Activated effector memory CD4-positive, alpha-beta T cell treated with Interleukin-2 at 50 U/mL for 16 hours (primary cell): ENCODE results near the gene AIFM3.
A peak's percentile ranks its signal among the peaks of the same experiment; 100 is the strongest.

Source experiments
- DNase-seq: peaks from one replicate; pipeline ENCODE4 v3.0.0-alpha.2; 2020

Gene AIFM3

DNA sequence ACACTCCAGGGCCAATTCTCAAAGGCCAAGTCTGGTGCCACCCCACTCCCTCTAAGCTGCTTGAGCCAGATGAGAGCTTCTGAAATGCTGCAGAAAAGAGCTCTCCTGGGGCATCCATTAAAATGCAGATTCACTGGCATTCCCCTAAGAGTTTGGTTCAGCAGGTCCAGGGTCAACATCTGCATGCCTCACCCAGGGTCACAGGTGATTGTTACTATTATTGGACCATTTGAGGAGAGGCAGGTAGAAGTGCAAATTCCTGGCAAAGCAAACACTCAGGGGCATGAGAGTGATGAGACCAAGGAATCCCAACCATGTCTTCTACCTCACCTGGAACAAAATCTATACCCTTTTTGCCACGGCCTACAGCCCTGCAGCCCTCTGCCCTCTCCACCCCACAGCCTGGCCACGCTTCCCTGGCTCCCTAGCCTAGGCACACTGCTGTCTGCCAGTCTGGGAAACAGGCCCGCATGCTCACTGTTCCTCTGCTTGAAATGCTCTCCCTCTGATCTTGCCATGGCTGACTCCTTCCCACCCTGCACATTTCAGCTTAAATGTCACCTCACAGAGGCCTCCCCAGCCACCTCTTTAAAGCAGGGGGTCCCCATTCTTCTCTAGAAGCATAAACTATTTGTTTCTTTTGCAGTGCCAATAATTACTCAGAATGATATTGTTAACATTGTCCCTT is 43.5 kb downstream of the AIFM3 start:
- no peak for DNase-seq

DNA sequence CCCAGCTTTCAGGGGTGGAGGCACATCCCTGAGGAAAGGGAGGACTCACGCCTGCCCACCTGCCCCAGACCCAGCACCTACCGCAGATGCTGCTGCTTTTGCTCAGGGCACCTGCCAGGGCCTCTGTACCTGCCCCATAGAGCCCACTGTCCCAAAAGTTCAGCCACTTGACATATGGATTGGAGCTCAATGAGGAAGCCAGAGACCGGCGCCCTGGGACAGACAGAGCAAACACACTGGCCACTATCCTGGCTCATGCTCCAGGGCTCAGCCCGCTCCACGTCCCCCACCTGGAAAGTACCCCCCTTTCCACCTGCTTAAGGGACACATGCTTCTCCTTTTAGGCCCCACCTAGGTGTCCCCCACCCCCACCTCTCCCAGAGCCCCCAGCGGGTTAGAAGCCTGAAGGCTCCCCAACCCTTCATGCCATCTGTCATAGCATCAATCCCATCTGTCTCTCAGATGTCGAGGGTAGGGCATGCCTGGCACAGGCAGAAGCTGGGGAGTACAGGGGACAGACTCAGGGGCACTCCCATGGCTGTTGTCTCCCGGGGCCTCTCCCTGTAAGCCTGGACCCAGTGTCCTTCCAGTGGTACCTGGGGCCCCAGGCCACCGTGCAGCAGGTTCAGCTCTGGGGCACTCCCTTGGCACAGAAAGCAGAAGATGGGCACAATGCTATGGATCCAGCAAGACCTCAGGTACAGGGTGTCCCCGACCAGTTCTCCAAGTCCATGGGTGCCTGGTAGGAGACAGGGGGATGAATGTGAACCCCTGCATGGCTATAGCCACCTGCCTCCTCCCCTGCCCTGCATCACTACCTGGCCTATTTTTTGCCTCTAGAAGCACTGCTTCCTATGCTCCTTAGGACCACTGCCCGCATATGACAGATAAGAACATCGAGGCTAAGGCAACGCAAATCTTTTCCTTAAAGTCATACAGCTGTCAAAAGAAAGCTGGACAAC is 45.7 kb downstream of the AIFM3 start:
- no peak for DNase-seq

DNA sequence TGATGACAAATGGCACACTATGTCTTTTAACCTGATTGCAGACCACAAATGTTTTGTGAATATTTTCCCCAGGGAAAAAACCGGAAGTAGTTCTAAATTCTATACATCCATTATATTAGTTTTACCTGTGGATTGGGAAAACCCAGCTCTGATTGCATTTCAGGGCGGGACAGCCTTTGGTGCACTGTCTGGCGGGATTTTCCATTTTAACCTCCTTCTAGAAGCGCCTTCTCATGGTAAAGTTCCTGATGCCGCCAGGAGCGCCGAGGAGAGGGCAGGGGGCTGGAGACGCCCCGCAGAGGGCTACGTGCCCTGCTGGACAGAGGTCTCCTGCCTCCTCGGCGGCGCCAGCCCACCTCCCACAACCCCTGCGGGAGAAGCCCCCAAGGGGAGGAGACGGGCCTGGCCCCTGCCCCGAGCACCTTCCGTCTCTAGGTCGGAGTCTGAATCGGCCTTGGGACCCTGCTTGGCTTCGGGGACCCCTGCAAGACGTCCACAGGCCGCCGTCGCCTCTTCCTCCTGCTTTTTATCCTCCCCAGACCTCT is 46.7 kb downstream of the AIFM3 start:
- DNase-seq = no peak

DNA sequence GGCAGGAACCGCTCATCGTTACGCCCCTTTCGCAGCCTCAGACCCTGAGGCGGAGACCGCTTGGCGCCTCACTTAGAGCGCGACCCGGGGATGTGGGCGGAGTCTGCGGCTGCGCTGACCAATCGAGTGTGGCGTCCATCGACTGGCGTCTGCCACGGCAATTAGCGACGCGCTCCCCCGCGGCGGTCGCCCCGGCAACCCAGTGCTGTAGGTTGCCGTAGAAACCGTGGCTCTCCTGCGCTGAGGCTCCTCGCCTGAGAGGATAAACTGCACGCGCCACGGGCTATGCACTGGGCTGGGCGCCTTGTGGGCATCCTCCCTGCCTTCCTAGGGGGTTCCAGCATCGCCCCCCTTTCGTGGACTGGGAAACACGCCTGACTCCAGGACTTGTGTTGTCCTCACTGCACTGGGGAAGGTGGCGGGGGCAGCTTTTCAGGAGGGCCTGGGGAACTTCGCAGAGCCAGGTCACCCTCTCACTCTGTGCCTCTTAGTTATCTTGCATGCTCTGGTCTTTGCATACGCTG is 47.2 kb downstream of the AIFM3 start:
- peak; percentile 75 for DNase-seq

DNA sequence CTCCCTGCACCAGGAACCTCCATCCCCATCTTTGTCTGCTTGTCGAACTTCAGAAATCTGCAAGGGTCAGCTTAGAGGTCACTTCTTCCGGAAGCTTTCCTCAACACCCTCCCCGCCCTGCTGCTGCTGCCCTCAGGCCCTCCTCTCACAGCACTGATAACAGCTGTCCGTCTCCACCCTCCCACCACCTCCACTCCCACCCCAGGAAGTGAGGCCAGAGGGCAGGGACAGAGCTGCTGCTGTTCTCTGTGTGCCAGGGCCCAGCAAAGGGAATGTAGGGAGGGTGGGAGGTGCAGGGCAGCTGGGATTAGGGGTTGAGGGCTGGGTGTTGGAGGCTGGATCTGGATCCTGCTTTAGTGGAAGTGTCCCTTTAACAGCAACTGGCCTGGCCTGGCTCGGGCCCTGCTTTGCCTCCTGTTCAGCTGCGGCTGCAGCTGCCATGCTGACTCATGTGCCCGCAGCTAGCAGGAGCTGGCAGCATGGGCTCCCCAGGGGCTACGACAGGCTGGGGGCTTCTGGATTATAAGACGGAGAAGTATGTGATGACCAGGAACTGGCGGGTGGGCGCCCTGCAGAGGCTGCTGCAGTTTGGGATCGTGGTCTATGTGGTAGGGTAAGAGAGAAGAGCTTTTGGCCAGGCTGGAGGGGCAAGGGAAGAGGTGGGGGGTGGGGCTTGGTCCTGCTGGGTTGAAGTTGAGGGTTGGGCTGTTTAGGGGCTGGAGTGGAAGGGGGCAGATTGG is 47.8 kb downstream of the AIFM3 start, which contains the start of gene P2RX6:
Gene P2RX6 (plus strand): TSS at position 440 of the 740 bp plus-strand sequence. CDS start 10 bp downstream, at position 450.
- DNase-seq = no peak

DNA sequence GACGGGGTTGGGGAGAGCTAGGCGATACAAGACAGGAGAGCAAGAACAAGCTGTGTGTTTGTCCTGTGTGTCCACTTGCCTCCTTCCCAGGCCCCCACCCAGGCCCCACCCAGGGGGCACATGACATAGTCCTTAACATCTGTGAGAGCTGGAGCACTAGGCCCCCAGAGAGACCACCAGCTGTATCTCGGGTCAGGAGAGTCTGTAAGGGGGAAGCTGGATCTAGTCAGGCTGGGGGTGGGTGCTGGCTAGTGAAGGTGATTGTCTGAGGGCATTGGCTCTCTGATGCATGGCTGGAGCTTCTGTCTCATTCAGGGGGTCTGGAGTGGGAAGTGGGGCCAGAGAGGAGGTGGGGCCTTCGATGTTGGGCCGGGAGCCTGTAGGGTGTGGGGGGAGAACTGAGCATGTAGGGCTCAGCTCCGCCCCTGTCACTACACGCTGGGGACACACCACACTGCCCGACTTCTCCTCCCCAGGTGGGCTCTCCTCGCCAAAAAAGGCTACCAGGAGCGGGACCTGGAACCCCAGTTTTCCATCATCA is 48.5 kb downstream of the AIFM3 start:
- no peak for DNase-seq

DNA sequence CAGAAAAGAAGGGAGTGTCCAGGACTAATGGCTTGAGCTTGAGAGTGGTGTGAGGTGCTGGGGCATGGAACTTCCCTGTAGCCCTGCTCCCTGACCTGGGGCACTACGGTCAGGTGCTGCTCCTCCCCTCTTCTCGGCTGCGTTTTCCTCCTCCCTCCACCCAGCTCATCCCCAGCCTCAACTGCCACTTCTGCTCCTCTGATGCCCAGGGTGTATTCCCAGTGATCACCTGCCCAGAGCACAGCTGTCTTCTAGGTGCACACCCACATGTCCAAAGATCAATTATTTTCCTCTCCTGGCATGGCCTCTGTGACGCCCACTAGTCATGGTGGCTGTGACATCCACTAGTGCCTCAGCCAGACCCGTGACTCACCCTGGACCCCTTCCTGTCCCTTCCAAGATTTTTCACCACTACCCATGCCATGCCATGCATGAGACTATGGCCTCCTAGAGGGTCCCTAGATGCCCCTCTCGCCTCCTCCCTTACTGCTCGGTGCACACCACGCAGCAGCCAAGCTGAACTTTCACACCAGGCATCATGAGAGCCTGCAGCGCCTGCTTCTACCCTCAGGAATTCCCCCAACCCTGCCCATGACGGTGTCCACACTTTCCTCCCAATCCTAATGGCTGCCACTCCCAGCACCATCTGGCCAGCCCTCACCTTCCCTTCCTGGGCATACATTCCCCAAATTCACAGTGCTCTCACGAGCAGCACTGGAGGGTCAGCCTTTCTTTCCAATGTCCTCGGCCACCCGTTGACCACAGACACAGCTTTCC is 49.8 kb downstream of the AIFM3 start:
- DNase-seq = no peak

DNA sequence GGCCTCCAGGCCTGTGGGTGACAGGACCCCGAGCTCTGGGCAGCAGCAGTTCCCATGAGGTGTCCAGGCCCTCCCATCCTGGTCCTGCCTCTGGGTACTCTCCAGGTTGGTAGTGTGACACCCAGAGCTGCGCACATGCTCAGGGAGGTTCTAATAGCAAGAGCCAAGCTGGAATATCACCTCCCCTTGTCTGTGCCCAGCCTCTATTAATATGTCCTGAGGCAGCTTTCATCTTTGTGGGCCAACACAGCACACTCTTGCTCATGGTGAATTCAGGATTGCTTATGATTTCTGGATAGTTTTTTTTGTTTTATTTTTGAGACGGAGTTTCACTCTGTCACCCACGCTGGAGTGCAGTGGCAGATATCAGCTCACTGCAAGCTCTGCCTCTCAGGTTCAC is 51.3 kb downstream of the AIFM3 start:
- no peak for DNase-seq

DNA sequence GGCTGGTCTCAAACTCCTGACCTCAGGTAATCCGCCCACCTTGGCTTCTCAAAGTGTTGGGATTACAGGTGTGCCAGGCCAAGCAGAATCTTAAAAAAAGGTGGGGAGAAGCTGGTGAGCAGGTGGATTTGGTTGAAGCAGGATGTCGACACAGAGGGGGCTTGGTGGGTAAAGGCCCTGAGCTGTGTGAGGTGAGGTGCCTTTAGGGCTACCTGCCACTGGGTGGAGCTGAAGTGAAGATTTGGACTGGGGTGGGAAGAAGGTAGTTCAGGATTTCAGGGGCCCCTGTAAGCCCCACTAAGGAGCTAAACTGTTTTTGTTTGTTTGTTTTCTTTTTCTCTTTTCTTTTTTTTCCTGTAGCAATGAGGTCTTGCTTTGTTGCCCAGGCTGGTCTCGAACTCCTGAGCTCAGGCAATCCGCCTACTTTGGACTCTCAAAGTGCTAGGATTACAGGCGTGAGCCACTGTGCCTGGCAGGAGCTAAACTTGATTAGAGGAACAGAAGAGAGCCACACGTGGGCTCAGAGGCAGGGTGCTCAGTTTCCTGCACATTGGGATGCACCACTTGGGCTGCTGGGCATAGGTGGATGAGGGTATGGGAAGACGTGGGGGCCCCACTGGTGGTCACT is 53.9 kb downstream of the AIFM3 start:
- no peak for DNase-seq

DNA sequence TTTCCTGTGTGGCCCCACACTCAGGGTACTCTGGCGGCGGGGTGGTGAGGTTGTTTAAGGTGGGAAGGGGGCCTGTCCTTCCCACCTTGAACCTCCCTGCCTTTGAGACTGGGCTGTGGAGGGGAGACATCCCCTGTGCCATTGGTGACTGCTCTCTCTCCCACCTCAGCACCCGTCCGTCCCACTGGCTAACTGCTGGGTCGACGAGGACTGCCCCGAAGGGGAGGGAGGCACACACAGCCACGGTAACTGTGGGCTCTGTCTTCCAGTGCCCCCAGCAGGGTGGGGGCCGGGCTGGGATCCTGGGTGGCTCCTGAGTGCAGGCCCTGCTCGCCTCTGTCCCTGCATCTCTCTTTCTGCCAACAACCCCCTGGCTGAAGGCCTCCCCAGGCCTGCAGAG is 55.5 kb downstream of the AIFM3 start:
- no peak for DNase-seq

DNA sequence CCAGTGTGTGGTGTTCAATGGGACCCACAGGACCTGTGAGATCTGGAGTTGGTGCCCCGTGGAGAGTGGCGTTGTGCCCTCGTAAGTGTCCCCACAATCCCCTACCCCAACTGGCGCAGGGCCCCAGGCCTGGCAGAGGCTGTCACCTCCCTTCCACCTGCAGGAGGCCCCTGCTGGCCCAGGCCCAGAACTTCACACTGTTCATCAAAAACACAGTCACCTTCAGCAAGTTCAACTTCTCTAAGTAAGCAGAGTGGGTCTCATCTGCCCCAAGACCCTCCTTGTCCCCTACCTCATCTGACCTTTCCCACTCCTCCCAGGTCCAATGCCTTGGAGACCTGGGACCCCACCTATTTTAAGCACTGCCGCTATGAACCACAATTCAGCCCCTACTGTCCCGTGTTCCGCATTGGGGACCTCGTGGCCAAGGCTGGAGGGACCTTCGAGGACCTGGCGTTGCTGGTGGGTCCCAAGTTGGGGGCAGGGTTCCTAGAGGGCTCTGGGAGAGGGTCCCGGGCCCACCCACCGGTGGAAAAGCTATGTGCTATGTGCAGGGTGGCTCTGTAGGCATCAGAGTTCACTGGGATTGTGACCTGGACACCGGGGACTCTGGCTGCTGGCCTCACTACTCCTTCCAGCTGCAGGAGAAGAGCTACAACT is 56.0 kb downstream of the AIFM3 start:
- DNase-seq = no peak

DNA sequence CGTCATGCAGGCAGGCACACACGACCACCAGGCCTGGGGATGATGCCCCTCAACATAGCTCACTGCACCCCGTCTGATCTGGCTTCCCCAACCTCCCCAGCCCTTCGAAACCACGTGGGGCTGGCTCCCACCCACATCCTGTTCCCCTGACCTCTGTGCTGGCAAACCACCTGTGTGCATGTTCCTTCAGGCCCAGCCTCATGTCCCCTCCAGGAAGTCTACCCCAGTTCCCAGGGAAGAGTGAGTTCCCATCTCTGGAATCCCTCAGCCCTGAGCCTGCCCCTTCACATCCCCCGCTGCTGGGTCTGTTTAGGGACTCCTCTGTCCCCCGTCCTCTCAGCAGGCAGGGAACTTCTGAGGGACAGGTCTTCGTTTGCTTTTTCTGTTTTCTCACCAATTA is 58.2 kb downstream of the AIFM3 start:
- no peak for DNase-seq

DNA sequence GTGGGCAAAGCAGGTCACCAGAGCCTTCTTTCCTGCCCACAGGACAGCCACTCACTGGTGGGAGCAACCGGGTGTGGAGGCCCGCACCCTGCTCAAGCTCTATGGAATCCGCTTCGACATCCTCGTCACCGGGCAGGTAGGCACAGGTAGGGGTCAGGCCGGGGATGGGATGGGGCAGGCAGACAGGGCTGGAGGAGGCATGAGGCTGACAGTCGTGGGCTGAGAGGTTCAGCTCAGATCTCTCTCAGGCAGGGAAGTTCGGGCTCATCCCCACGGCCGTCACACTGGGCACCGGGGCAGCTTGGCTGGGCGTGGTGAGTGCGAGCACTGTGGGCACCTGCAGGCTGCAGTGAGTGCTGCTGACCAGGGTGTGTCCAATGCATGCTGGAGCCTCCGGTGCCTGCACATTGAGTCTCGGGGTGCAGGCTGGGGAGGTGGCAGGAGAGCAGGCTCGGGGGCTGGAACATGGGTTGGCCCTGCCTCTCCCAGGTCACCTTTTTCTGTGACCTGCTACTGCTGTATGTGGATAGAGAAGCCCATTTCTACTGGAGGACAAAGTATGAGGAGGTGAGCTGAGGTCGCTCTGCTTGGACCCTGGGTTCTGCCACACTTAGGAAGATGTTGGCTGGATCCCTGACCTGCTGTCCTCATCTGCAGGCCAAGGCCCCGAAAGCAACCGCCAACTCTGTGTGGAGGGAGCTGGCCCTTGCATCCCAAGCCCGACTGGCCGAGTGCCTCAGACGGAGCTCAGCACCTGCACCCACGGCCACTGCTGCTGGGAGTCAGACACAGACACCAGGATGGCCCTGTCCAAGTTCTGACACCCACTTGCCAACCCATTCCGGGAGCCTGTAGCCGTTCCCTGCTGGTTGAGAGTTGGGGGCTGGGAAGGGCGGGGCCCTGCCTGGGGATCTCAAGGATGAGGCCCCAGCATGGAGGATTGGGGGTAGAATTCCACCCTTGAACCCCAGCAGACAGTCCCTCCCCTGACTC is 59.0 kb downstream of the AIFM3 start:
- DNase-seq = no peak

DNA sequence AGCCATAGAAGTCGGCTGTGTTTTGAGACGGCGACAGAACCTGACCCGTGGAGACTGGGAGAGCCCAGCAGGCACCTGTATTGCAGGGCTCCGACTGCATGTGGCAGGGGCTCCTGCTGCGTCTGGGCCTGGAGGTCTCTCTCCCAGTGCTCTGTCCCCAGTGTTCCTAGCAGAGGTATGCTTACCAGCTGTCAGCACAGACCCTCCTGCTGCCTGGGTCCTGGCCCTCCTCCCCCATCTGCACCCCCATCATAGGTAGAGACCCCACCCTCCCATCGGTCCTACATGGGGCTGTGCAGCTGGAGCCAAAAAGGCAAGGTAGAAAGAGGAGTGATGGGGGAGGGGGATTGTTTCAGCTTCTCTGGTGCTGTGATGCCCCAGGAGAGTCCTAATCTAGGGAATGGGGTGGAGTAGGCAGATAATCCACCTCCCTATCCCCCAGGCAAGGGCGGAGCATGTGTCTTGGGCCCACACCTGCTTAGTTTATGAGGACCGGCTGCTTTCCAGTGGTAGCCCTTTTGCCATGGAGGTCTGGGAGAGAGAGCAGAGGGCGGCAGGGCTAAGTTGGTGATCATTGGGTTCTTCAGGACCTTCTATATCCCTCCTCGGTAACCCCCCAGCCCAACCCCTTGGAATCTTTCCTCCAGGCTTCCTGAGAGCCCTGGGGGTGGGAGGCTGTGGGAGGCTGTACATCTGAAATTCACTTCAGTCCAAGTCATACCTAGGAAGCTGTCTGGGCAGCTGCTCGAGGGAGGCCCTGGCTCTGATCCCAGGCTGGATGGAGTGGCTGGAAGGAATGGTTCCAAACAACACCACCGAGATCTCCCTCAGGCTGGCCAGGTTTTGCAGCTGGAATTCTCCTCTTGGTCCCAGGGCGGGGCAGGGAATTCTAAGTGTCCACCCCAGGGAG is 60.0 kb downstream of the AIFM3 start:
- no peak for DNase-seq

DNA sequence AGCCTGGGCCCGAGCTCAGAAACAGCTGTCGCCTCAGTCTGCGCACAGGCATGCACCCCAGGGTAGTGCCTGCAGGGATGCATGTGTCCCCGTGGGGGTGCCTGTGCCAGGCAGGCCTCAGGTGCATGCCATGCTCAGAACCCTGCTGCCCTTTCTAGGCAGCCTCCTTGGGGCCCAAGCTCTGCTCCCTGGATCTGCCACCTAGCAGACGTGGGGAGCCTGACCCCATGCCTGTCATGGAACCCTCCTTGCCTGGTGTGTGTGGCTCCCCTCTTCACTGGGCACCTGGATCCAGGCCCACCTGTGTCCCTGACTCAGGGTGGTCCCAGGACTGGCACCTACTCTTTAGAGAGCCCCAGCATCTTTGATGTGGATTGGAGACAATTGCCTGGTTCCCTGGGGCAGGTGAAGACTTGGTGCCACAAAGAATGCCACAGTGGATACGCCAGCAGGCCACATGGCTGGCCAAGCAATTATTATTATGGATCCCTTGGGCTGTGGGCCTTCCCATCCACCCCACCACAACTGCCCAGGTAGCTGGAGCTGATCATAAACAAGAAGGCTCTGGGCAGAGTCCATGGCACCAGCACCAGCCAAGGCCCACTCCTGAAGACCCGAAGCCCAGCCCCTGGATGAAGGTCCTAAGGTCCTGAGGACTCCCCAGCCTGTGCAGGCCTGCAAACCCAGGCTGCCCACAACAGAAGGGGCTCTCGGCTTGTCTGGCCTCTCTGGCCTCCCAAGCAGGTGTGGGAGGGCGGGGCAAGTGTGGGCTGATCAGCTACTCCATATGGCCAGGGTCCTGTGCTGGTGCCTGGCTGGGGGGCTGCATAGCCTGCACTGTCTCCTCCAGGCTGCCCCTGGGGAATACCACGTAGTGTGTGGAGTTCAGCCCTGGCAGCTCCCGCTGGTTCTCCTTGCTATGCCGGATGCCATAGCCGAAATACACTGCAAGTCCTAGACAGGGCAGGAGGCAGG is 61.5 kb downstream of the AIFM3 start:
- DNase-seq = no peak

DNA sequence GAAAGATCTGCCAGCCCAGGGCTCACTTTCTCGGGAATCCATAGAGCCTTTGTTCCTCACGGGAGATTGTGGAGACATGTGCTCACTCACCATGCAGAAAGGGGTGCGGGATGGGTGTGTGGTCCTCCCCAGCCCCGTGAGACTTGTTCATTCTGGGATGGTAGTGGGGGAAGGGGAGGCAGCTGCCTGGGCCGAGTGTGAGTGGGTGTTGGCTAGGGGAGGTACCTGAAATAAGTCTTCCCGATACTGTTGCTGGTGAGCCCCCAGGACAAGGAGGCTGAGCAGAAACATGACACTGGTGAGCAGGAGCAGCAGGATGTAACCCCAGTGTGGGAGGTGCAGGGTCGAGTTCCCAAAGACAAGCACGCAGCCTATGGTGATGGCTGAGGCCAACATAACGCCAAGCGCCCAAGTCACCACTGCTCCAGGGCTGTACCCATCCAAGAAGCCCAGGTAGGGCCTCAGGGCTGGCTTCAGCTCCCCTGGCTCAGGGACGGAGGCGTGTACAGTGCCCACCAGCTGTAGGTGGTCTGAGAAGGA is 62.5 kb downstream of the AIFM3 start:
- no peak for DNase-seq

DNA sequence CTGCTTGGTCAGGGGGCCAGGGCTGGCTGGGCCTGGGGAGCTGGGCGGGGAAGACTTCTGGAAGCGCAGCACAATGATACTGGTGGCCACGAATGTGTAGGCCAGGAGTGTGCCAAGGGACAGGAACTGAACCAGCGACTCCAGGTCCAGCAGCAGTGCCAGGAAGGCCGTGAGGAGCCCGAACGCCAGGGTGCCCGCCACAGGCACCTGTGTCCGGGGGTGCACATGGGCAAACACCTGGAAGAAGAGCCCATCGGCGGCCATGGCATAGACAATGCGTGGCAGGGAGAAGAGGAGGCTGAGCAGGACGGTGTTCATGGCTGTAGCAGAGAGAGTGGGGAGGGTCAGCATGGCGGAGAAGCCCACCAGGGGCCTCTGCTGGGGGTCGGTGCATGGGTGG is 63.0 kb downstream of the AIFM3 start:
- no peak for DNase-seq
